Retina (tissue), 1 donor: ENCODE data around the gene FAM193A.
"Not testable (repeated sequence)": the region's sequence is repeated elsewhere in the genome, so short reads cannot be mapped to it uniquely, and the experiment has no call there.

Experiments used
- DNase-seq: peaks from one replicate; pipeline ENCODE4 v3.0.0-alpha.2; 2016

FAM193A gene, protein sequence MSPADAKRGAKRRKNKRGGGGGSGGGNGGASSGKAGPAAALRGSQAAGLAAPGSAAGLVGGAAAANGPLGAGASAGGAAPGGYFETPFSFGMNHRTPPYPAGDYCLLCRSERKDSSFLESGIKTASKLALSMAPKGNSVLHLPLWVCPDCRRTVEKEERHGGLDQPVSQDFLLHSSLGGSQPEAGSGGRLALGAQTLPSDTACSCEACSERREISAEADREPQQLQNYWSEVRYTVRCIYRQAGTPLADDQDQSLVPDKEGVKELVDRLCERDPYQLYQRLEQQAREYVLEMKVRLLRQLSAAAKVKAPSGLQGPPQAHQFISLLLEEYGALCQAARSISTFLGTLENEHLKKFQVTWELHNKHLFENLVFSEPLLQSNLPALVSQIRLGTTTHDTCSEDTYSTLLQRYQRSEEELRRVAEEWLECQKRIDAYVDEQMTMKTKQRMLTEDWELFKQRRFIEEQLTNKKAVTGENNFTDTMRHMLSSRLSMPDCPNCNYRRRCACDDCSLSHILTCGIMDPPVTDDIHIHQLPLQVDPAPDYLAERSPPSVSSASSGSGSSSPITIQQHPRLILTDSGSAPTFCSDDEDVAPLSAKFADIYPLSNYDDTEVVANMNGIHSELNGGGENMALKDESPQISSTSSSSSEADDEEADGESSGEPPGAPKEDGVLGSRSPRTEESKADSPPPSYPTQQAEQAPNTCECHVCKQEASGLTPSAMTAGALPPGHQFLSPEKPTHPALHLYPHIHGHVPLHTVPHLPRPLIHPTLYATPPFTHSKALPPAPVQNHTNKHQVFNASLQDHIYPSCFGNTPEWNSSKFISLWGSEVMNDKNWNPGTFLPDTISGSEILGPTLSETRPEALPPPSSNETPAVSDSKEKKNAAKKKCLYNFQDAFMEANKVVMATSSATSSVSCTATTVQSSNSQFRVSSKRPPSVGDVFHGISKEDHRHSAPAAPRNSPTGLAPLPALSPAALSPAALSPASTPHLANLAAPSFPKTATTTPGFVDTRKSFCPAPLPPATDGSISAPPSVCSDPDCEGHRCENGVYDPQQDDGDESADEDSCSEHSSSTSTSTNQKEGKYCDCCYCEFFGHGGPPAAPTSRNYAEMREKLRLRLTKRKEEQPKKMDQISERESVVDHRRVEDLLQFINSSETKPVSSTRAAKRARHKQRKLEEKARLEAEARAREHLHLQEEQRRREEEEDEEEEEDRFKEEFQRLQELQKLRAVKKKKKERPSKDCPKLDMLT (N-terminal part only)

DNA sequence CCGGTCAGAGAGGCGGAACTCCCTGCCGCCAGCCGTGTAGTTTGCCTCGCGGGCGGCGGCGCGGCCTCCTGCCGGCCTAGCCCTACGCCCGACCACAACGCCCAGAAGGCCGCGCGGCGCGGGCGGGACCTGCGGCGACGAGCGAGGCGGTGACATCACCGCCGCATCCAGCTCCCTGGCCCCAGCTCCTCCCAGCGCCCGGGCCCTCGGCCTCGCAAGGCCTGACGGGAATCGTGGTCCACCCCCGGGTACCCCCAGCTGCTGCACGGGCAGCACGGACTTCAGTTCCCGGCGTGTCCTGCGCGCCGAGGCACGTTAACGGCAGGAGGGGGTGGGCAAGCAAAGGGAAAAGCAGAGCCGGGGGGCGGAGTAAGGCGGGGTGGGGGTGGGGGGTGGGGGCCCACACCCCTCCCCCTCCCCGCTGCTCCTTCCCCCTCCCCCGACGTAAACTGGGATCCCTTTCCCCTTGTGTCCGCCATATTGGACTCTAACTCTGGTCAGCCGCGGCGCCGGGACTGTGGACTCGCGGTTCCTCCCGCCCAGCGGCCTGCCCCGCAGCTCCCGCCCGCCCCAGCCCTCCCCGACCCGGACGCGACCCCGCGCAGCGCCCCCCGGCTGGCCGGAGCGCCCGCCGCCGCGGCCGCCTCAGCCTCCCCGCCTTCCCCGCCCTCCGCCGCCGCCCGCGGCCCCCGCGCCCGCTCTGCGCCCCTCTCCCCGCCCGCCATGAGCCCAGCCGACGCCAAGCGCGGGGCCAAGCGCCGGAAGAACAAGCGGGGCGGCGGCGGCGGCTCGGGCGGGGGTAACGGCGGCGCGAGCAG lies at the start of gene FAM193A:
TSS of gene FAM193A (plus strand) at position 455 of the 818 bp plus-strand sequence. CDS start at position 724, 269 bp downstream.
- peak; percentile 97 for DNase-seq

DNA sequence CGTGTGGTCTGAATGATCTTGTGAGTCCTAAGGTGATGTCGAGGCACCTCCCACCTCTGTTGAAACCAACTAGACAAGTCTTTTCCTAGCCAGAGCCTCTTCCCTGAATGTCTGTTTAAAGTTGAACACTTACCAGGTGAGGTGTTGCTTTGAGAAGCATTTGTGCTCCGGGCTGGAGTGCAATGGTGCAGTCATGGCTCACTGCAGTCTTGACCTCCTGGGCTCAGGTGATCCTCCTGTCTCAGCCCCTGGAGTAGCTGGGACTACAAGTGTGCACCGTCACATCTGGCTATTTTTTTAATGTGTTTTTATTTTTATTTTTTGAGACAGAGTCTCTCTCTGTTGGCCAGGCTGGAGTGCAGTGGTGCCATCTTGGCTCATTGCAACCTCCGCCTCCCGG lies 49.5 kb upstream of the FAM193A start:
- DNase-seq = no peak

DNA sequence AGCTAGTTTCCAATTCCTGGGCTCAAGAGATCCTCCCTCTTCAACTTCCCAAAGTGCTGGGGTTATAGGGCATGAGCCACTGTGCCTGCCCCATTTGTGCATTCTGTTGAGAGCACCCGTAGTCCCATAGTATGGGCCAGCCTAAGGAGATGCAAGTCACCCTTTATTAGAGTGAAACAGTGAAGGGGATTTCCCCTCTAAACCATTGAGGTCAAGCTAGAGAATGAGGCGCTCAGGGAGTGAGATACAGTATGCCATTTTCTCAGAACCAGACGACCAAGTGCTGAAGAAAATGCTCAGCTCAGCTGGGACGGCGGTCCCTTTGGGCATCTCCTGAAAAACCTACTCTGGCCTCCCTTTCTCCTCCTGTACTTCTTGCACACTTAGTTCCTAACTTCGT lies 48.8 kb upstream of the FAM193A start:
- no peak for DNase-seq

DNA sequence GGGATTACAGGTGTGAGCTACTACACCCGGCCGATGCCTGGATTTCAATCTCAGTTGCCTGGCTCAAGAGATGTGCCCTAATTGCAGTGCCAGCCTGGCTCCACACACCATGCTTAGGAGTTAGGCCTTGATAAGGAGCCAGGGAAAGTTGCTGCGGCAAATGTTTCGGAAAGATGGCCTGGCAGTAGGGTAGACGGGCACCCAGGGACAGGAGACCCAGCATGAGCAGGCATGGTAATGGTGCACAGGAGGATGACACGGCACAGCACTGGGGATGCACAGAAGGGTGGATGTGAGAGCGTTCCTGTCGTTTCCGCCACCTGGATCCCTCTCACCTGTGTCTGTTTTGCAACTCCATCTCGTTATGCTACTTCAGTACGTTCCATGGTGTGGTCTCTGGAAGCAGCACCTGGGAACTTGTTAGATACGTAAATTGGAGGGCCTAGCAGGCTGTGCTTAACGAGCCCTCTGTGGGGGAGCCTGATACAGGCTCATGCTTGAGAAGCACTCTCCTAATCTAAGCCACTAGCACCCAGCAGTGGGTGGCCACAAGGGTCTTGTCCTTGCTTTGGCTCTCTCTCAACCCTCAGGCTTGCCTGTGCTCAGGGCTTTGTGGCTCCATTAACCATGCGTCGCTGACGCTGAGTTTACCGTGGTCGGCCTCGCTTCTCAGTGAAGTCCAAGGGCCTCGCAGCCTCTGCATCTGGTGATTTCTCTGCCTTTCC lies 47.2 kb upstream of the FAM193A start:
- DNase-seq = no peak

DNA sequence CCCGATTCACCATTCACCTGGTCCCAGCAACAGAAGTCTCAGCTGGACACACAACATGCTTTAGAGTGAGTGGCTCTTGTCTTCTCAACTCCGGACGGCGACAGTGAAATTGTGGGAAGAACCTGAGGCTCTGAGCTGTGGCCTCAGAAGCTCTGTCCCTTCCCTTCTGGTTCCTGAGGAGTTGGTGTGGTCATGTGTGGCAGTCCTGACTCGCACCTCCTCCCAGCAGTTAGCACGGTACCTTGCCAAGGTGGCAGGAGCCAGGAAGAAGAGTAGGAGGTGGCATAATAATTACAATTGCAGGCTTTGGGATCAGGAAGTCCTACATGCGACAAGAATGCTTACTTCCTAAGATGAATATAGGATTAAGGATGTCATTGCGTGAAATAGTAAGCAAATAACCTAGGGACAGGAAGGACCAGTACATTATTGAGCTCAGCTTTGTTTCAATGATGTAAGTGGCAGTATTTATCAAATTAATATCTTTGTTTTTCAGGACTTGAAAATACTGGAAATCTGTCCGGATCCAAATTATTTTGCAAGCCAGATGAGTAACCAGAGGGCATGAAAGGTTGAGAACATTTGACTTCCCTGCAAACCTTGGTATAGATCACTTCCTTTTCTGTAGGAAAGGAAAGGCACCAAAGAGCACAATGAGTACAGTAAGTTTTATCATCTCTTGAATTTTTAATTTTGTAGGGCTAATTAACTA lies 46.5 kb upstream of the FAM193A start:
- DNase-seq = no peak

DNA sequence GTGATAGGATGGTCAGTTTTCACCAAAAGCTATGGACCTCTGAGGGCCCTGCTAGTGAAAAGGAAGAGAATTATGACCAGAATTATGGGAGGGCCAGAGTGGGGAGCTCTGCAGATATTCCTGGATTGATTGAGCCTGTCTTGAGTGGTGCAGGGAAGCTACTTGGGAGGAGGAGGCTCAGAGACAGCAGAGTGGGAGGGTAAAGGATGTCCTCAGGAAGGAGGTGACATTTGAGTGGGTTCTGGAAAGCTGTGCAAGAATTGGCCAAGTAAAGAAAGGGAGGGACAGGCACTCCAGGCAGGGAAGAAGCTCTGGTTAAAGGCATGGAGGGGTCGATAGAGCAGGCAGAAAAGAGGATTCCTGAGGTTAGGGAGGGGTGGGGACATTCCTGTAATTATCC lies 43.5 kb upstream of the FAM193A start:
- DNase-seq = no peak

DNA sequence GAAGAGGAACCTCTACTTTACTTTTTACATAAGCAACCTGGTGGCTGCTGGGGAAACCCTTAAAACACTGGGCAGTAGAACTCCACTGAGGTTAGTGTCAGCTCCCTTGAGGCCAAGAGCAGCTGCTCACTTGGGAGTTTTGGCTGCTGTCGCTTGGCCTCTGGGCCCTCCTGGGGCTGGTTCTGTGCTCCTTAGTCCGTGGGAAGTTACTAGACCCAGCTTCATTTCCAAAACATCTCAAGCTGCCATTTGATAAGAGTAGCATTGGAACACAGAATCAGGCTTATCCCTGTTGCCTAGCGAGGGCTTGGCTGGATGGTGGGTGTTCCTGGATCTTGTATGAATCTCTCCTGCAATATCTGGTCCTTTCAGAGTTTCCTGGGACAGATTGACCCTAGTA lies 41.5 kb upstream of the FAM193A start:
- no peak for DNase-seq

DNA sequence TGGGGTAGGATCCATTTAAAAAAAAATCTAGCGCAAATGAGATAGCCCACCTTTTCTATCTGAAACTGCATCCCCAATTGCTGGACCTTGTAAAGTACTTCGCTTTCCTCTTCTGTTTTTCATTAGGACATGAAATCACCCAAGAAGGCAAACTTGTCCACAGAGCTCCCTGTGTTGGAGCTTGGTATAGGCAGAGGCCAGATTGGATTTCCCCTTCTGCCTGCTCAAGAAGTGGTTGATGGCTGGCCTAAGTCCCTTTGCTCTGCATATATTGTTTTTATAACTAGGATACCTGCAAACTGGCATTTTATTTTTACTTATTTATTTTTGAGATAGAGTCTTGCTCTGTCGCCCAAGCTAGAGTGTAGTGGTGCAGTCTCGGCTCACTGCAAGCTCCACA lies 39.1 kb upstream of the FAM193A start:
- DNase-seq = no peak

DNA sequence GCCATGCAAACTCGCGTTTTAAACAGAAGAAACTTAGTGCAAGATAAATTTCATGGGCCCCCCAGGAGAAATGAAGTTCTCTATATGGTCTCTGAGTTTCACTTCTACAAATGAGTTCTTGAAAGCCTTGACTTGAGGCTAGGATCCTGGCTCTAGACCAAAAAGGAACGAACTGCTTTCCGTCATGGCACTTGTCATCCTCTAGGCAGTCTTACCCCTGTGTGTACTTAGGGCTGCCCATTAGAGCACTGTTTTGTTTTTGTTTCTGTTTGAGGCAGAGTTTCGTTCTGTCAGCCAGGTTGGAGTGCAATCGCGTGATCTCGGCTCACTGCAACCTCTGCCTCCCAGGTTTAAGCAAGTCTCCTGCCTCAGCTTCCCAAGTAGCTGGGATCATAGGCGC lies 38.5 kb upstream of the FAM193A start:
- DNase-seq = no peak

DNA sequence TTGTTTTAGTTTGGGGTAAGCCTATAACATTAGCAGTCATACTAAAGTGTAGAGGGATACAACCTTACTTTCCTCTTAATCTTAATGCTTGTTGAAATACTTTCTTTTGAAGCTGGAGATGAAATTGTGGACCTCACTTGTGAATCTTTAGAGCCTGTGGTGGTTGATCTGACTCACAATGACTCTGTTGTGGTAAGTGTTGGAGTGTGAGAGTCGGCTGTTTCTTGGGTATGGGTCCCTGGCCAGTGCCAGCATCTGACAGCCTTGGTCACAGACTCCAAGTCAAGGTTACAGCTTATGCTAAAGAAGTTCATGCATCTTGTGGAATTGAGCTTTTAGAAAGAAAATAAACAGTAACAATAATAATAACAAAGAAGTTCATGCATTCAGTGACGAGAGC lies 35.9 kb upstream of the FAM193A start:
- DNase-seq = no peak

DNA sequence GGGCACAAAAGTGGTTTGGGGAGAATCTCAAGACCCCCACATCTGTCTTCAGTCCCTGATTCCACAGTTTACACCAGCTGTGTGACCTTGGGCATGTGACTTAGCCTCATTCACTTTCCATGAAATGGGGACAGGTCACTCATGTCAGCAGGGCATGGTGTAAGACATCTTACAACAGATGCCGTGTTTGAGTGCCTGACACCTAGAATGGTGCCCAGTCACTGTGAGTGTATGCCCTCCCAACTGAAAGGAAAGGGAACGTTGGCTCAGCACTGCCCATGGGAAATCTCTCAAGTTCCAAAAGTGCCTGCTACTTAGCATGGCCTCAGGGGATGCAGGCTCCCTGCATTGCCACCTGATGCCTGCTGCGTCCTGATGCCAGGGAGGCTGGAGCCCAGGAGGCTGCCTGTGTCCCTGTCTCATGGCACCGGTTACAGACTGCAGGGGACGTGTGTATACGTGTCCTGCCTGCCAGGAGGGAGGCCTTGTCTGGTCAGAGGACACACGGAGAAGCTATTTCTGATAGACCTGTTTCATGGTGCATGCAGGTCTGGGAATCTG lies 35.3 kb upstream of the FAM193A start:
- no peak for DNase-seq

DNA sequence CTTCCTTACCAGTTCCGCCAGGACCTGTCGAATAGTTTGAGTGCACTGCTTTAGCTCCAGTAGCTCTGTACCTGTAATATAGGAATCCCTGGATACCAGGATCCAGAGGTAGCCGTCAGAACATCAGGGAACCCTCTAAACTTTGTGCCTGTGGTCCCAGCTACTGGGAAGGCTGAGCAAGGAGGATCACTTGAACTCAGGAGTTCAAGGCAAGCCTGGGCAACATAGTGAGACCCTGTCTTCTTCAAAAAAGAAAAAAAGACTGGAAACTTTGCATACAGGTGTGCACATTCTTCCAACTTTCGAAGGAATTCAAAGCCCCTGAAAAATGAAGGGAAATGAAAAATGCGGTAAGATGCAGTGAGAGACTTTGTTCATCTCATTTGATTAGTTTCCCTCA lies 32.6 kb upstream of the FAM193A start:
- no peak for DNase-seq

DNA sequence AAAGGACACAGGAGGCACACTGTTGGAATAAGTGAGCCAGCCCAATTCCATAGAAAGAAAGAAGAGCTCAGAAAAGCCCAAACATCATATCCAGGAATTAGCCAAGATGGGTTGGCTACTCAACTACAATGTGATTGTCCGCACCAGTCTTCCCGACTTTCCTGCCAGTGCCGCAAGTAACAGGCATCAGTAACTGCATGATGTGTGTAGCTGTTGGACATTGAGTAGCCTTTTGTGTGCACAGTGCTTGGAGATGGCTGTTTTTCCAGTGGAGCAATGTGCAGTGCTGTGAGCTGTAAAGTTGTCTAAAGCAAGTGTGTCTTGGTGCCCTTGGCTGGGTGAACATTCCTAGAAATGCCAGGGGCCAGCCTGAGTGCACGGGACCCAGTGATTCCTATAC lies 29.2 kb upstream of the FAM193A start:
- no peak for DNase-seq

DNA sequence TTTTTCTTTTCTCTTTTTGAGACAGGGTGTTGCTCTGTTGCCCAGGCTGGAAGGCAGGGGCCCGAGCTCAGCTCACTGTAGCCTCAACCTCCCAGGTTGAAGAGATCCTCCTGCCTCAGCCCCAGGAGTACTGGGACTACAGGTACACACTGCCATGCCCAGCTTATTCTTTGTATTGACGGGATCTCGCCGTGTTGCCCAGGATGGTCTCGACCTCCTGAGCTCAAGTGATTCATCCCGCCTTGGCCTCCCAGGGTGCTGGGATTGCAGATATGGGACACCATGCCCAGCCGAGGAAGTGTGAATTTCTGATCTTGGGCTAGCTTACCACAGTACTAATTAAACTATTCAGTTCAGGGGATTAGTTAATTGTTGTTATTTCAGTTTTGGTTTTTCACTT lies 28.6 kb upstream of the FAM193A start:
- no peak for DNase-seq

DNA sequence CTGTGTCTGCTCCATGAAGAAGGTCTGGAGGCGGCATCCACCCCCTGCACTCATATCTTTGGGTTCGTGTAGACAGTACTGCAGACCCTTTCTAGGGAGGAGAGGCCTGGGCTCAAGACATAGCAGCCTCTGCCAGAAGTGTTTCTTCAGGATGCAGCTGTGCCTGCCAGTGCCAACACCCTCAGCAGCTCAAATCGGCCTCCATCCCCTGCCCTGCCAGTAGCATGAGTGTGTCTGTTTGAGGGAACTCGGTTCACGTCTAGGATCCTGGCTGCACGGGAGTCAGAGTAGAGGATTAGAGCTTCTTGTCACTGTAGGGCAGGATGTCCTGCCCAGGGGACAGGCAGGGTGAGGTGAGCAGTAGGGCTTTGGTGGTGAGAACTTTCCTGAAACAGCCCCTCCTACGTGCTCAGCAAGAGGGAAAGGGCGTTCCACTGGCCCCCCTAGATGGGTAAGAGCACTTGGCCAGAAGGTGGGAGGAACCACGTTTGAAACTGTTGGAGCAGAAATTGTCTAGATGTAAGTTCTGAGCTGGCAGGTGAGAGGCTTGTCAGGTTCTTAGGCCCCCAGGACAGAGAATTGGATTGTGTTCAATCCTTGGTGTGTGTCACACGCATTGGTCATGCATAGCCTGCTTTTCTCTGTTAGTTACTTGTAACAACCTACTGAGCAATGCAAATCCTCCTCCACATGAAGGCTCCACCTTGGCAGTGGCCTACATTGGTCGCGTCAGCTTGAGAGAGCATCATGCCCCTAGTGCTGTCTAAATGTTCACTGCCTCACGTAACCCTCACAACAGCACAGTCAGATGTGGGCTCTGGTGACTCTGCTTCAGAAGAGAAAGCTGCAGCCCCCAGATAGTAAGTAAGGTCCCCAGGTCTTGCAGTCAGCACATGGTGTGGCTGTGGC lies 25.8 kb upstream of the FAM193A start:
- no peak for DNase-seq

DNA sequence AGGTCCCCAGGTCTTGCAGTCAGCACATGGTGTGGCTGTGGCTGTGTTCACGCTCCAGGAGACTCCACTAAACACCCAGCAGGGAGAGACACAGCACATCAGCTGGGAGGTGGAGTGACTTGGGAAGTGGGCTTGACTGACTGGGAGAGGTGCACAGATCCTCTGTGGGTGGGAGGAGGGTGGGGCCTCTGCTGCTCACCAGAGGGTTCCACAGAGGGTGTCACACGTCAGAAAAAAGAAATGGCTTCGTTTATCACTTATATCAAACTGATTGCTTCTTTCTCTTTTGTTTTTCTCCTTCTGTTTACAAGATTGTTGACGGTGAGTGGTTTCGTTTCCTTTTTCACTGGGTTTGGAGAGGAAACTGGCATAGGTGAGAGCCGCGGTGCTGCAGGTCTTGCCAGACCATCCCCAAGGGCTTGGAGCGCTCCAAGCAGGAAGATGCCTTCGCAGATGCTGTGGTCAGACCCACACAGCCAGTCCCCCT lies 24.8 kb upstream of the FAM193A start:
- no peak for DNase-seq

DNA sequence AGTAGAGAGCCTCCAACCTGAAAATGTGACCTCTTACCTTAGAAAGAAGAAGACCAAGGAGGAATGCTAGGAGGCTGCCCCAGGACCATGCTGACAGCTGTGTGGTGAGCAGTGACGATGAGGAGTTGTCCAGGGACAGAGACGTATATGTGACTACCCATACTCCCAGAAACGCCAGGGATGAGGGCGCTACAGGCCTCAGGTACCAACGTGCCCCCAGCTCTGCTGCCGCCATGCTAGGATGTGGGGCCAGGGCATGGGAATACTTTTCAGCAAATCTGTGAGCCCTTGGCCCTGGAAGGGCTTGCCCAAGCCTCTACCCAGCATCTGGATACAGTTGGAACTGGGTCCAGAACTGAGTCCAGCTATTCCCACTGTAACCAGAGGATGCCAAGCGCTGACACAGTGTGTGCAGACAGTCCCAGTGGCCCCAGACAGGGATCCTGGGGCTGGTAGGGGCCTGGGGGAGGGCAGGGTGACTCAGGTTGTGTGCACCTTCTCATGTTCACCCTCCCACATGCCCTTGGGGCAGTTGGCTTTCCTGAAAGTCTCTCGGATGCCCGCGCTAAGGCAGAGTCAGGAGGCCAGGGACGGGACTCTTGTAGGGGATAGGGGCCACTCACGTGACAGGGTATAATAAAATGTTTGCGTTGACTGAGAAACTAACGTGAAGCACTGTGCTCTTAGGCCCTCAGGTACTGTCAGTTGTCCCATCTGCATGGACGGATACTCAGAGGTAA lies 23.9 kb upstream of the FAM193A start:
- no peak for DNase-seq

DNA sequence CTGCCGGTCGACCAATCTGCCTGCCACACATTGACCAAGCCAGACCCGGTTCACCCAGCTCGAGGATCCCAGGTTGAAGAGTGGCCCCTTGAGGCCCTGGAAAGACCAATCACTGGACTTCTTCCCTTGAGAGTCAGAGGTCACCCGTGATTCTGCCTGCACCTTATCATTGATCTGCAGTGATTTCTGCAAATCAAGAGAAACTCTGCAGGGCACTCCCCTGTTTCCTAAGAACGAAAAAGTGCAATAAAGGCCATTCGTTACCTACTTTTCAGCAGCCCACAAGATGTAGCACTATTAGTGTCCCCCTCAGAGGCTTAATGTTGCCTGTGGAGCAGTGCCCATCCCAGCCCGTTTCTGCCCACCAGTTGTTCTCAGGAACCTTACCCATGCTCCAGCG lies 22.3 kb upstream of the FAM193A start:
- DNase-seq = not testable (repeated sequence)

DNA sequence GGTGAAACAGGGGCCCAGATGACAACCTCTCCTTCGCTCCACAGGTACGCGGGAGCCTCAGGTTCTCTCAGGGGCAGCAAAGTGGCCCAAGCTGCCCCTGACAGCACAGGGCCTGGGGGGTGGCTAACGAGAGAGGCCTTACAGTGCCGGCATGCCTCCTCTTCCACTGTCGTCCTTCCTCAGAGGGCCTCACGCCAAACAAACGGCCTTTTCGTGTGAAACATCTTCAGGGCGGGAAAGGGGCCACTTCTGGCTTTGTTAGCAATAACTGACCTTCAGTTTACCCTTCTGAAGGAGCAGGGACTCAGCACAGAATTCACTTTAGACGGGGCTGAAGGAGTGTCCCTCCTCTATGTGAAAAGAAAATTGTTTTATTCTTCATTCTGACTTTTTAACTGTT lies 21.5 kb upstream of the FAM193A start:
- DNase-seq = not testable (repeated sequence)
